OCI-LY1 (cell line): Measurements from ENCODE around the gene PAH.

Experiments used
- H2AFZ ChIP-seq: fragments of 200-600 bp; sonication (generic), shearing (Covaris generic); 2 replicates; pipeline ENCODE4 v1.6.0; 2014; ENCODE audit warnings: antibody characterized with exemption, mild to moderate bottlenecking, low read length
- H3F3A ChIP-seq: fragments of 200-600 bp; sonication (generic), shearing (Covaris generic); 2 replicates; pipeline ENCODE4 v1.6.0; 2014; ENCODE audit warnings: mild to moderate bottlenecking, antibody characterized with exemption, low read length, moderate library complexity; ENCODE audit not compliant: insufficient read depth
- H3K27ac ChIP-seq: fragments of 200-600 bp; sonication (generic); 2 replicates; pipeline ENCODE4 v1.5.1; 2014; ENCODE audit warnings: low read length, mixed run types, mild to moderate bottlenecking, low read depth; ENCODE audit not compliant: poor library complexity, severe bottlenecking
- H3K27me3 ChIP-seq: fragments of 200-600 bp; sonication (generic); 2 replicates; pipeline ENCODE4 v1.6.0; 2014; ENCODE audit warnings: antibody characterized with exemption, mild to moderate bottlenecking, low read length, moderate library complexity; ENCODE audit not compliant: insufficient read depth
- H3K36me3 ChIP-seq: fragments of 200-600 bp; sonication (generic); 2 replicates; pipeline ENCODE4 v1.6.1; 2014; ENCODE audit warnings: mild to moderate bottlenecking, antibody characterized with exemption, low read length, moderate library complexity, mixed read lengths; ENCODE audit not compliant: insufficient read depth
- H3K4me1 ChIP-seq: fragments of 200-600 bp; sonication (generic); 2 replicates; pipeline ENCODE4 v1.5.1; 2014; ENCODE audit warnings: mild to moderate bottlenecking, low read length, moderate library complexity; ENCODE audit not compliant: insufficient read depth, severe bottlenecking
- H3K4me2 ChIP-seq: fragments of 200-600 bp; sonication (generic), shearing (Covaris generic); 2 replicates; pipeline ENCODE4 v1.6.1; 2014; ENCODE audit warnings: low read length
- H3K4me3 ChIP-seq: fragments of 200-600 bp; sonication (generic); 2 replicates; pipeline ENCODE4 v1.5.1; 2014; ENCODE audit warnings: low read length, low read depth, mild to moderate bottlenecking, mixed read lengths; ENCODE audit not compliant: poor library complexity, severe bottlenecking
- H3K79me2 ChIP-seq: fragments of 200-600 bp; shearing (Covaris generic); 2 replicates; pipeline ENCODE4 v1.6.1; 2016; ENCODE audit warnings: mixed run types, low read length, mixed read lengths; ENCODE audit not compliant: insufficient read depth
- H3K9ac ChIP-seq: fragments of 200-600 bp; sonication (generic), shearing (Covaris generic); 2 replicates; pipeline ENCODE4 v1.6.1; 2014; ENCODE audit warnings: mild to moderate bottlenecking, low read length, mixed read lengths
- H3K9me2 ChIP-seq: fragments of 200-600 bp; sonication (generic), shearing (Covaris generic); 2 replicates; pipeline ENCODE4 v1.6.1; 2014; ENCODE audit warnings: low read depth, mild to moderate bottlenecking, low read length, mixed read lengths
- H3K9me3 ChIP-seq: fragments of 200-600 bp; shearing (Covaris generic); 2 replicates; pipeline ENCODE4 v1.6.1; 2014; ENCODE audit warnings: low read length, mixed read lengths
- H4K20me1 ChIP-seq: fragments of 200-600 bp; sonication (generic), shearing (Covaris generic); 2 replicates; pipeline ENCODE4 v1.6.0; 2016; ENCODE audit warnings: mild to moderate bottlenecking, low read length; ENCODE audit not compliant: insufficient read depth
- CTCF ChIP-seq: fragments of 200-600 bp; sonication (generic), shearing (Covaris generic); IDR thresholded peaks from 2 replicates; pipeline ENCODE4 v1.5.1; 2017; ENCODE audit warnings: mild to moderate bottlenecking, antibody characterized with exemption, low read length, moderate library complexity, mixed read lengths
- EZH2 ChIP-seq: fragments of 200-600 bp; sonication (generic), shearing (Covaris generic); IDR thresholded peaks from 2 replicates; pipeline ENCODE4 v1.8.0; 2017; ENCODE audit warnings: borderline replicate concordance, mixed run types, mild to moderate bottlenecking, antibody characterized with exemption, low read length, moderate library complexity, mixed read lengths

Gene PAH

GRCh38 chr12:102910792-102911191 is 6.3 kb downstream of the PAH start:
- no peaks in the 10 kb centered on the region for H3K9me2 ChIP-seq
- H3K4me2 ChIP-seq = no peak overlapping the region

GRCh38 chr12:102910137-102910536 is 6.9 kb downstream of the PAH start:
- no peak for TF ChIP-seq CTCF
- TF ChIP-seq EZH2 = no peak
- Histone ChIP-seq H3K9ac (no peak overlapping the region), H3K9me3 (no peaks in the 10 kb centered on the region), H3K79me2 (no peaks in the 10 kb centered on the region), H3K4me1 (no peaks in the 10 kb centered on the region), H3F3A (no peaks in the 10 kb centered on the region), H3K36me3 (no peaks in the 10 kb centered on the region), H3K27ac (no peak overlapping the region), H4K20me1 (no peaks in the 10 kb centered on the region), H3K4me3 (no peak overlapping the region), H3K27me3 (no peaks in the 10 kb centered on the region), H2AFZ (no peak overlapping the region), H3K9me2 (no peaks in the 10 kb centered on the region), H3K4me2 (no peak overlapping the region)

More at GRCh38 chr12:102910792-102911191, 6.3 kb downstream of the PAH start:
- no peaks in the 10 kb centered on the region for H3K4me1 ChIP-seq
- no peaks in the 10 kb centered on the region for H3F3A ChIP-seq
- H3K9ac ChIP-seq = no peak overlapping the region
- H3K27ac ChIP-seq = no peak overlapping the region
- H3K79me2 ChIP-seq = no peaks in the 10 kb centered on the region
- TF ChIP-seq EZH2 = no peak
- no peak for TF ChIP-seq CTCF
- no peaks in the 10 kb centered on the region for H3K27me3 ChIP-seq
- no peaks in the 10 kb centered on the region for H4K20me1 ChIP-seq
- no peaks in the 10 kb centered on the region for H3K36me3 ChIP-seq
- no peak overlapping the region for H2AFZ ChIP-seq
- H3K9me3 ChIP-seq = no peaks in the 10 kb centered on the region
- H3K4me3 ChIP-seq = no peak overlapping the region

- TF ChIP-seq EZH2 (no peak), CTCF (no peak)
These were observed 9.1 kb downstream of the PAH start for GRCh38 chr12:102907918-102908317.

More at GRCh38 chr12:102907918-102908317, 9.1 kb downstream of the PAH start:
- Histone ChIP-seq H3K4me1 (no peaks in the 10 kb centered on the region), H3K27me3 (no peaks in the 10 kb centered on the region), H3K9ac (no peak overlapping the region), H3K4me3 (no peak overlapping the region), H3K36me3 (no peaks in the 10 kb centered on the region), H4K20me1 (no peaks in the 10 kb centered on the region), H3K79me2 (no peaks in the 10 kb centered on the region), H3K27ac (no peak overlapping the region), H2AFZ (no peak overlapping the region), H3F3A (no peaks in the 10 kb centered on the region), H3K9me2 (no peaks in the 10 kb centered on the region), H3K4me2 (no peak overlapping the region), H3K9me3 (no peaks in the 10 kb centered on the region)
